HG02623 (cell line): ENCODE results near the gene IMMP2L.
"Not testable (repeated sequence)": the region's sequence is repeated elsewhere in the genome, so short reads cannot be mapped to it uniquely, and the experiment has no call there.

ENCODE experiments used
- ATAC-seq: cut with Tn5 transposase; IDR thresholded peaks from one replicate; pipeline ENCODE4 v1.9.1; 2021; ENCODE audit warnings: moderate library complexity; ENCODE audit not compliant: unreplicated experiment

Gene IMMP2L

DNA sequence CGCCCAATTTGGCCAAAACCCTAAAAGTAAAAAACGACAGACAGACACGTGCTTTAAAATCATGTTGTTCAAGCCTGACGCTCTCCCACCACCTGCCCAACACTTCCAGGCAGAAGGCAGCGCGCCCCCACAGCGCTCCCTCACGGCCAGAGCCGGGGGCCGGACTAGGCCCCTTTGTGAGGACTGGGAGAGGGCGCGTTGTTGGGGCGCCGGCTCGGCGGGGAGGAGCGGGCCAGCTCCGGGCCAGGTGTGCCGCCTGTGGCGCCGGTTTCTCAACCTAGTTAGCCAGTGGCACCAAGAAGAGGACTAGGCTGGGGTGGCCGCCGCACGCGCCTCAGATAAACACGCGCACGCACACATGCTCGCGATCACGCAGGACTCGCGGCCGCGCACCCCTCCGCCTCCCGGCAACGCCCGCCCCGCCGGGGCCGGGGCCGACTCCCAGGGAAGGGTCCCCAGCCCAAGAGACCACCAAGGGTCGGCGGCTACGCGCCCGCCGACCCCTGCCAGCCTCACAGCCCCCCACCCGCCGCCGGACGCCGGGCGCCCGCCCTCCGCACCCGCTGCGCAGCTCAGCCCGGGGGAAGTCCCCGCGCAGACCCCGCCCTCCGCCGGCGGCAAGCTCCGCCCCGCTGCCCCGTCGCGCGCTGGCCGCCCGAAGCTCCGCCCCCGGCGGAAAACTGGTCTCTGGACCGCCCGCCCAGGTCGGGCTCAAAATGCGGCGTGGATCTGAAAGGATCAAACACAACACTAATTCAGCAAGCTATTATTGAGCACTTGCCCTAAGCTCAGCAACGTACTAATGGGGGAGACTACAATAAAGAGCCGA lies at the start of gene IMMP2L:
Gene IMMP2L (minus strand): TSS at position 589 of the 829 bp plus-strand sequence.
- peak; percentile 69 for ATAC-seq

DNA sequence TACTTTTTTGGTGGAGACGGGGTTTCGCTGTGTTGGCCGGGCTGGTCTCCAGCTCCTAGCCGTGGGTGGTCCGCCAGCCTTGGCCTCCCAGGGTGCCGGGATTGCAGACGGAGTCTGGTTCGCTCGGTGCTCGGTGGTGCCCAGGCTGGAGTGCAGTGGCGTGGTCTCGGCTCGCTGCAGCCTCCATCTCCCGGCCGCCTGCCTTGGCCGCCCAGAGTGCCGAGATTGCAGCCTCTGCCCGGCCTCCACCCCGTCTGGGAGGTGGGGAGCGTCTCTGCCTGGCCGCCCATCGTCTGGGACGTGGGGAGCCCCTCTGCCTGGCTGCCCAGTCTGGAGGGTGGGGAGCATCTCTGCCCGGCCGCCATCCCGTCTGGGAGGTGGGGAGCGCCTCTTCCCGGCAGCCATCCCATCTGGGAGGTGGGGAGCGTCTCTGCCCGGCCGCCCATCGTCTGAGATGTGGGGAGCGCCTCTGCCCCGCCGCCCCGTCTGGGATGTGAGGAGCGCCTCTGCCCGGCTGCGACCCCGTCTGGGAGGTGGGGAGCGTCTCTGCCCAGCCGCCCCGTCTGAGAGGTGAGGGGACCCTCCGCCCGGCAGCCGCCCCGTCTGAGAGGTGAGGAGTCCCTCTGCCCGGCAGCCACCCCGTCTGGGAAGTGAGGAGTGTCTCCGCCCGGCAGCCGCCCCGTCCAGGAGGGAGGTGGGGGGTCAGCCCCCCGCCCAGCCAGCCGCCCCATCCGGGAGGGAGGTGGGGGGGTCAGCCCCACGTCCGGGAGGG lies 47.4 kb upstream of the IMMP2L start:
- not testable (repeated sequence) for ATAC-seq

DNA sequence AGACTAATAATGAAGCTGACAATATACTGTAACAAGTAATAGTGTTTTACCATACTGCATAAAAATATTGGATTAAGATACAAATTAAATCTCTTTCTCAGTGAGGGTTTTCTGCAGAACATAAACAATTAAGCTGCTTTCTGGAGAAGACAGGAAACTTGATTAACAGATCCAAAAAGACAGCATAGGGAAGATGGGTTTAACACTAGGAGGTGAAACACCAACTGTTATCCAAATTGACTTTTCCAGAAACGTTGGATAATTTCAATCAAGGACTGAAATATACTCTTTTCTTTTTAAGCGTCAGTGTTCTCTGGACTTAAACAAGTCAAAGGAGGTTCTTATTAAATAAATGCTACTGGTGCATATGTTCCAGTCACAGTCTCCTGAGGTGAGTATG lies 45.3 kb upstream of the IMMP2L start:
- ATAC-seq: no peak

DNA sequence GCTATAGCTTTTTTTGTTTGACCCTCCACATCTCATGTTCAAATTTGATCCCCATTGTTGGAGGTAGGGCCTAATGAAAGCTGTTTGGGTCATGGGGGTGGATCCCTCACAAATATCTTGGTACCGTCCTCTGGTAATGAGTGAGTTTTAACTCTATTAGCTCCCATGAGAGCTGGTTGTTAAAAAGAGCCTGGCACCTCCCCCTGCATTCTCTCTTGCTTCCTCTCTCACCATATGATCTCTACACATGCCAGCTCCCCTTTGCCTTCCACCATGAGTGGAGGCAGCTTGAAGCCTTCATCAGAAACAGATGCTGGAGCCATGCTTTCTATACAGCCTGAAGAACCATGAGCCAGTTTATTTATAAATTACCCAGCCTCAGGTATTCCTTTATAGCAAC lies 43.0 kb upstream of the IMMP2L start:
- ATAC-seq: no peak

DNA sequence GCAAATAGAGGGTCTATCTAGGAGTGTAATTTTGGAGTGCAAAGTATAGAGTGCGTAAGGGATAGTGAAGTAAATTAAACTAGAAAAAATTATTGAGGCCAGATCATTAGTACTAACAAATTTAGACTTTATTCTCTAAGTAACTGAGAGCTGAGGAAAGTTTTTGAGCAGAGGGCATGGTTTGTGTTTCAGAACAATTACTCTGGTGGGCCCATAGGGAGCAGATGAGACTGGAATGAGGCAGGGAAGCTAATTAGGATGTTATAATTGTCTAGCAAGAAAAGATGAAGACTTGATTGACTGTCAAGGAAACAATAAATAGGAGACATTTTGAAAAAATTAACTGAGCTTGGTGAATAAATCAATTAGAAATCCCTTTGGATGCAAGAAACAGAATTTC lies 37.8 kb upstream of the IMMP2L start:
- no peak for ATAC-seq

DNA sequence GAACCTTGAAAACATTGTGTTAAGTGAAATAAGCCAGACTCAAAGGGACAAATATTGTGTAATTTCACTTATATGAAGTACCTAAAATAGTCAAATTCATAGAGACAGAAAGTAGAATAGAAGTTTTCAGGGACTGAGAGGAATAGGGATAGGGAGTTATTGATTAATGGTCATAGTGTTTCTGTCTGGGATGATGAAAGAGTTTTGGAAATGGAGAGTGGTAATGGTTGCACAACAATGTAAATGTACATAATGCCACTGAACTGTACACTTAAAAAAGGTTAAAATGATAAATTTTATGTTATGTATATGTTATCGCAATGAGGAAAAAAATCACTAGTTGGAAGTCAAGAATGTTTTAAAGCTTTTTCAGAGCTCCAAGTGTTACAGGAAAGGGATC lies 33.5 kb upstream of the IMMP2L start:
- ATAC-seq: no peak

DNA sequence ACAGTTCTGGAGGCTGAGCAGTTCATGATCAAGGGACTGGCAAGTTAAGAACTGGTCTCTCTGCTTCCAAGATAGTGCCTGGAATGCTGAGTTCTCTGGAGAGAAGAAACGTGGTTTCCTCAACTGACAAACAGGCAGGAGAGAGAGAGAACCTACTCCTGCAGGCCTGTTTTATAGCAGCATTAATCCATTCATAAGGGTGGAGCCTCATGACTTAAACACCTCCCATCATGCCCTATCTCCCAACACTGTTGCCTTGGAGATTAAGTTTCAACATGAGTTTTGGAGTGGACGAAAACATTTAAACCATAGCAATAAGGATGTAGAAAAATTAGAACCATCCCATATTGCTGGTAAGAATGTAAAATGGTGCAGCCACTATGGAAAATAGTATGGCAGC lies 32.3 kb upstream of the IMMP2L start:
- ATAC-seq: no peak

DNA sequence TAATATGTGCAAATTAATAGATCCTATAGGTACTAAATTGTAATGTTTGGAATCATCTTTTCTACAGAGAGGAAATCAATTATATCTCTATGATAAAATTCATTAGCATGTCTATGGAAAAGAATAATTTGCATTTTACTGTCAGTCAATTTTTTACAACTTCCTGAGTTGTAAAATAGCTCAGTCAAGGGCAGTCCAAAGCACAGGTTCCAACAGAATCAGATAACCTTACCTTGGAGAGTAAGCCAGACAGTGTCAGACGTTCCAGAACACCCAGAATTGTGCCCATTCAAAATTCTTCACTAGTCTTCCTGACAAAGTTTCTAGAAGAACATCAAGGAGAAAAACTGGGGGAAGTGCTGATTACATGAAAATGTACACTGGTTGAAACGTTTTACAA lies 31.1 kb upstream of the IMMP2L start:
- no peak for ATAC-seq

DNA sequence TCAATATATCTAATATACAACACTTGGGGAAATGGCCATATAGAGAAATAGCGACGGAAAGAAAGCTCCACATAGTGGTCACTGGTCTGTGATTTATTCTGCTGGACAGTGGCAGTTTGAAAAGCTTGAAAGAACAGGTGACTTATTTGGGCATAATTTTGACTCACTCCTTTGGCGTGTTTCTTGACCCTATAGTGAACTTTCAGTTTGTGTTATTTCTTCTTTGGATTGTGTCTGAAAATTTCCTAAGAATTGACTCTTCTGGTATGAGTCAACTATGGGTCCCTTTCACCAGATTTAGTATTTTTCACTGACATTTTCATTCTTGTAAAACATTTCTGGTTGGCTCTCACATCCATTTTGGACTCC lies 25.8 kb upstream of the IMMP2L start:
- ATAC-seq: no peak

DNA sequence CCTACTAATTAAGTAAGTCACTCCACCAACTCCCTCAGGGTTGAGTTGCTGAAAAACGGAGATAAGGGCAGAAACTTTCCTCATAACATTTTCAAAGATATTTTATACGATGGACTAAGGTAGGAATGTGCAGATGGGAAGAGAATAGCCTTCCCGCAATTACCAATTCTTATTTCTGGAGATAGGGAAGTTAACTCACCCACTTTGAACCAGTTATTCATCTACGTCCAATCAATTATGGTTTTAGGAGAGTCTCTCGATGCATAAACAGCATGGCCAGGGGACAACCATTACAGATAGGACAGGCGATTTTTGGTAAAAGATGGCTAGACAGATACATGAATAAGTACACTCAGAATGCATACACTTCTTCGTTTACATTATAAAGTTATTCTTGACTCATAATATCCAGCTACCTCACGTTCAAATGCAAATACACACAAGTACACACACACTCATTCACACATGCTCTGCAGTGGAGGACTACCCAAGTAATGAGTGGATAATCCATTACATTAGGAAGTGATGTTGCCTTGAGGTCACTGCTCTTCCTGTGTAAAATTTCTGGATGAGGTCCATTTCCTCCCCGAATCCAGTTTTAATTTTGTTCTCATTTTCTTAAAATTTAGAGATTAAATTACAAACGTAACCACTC lies 25.2 kb upstream of the IMMP2L start:
- ATAC-seq: no peak

DNA sequence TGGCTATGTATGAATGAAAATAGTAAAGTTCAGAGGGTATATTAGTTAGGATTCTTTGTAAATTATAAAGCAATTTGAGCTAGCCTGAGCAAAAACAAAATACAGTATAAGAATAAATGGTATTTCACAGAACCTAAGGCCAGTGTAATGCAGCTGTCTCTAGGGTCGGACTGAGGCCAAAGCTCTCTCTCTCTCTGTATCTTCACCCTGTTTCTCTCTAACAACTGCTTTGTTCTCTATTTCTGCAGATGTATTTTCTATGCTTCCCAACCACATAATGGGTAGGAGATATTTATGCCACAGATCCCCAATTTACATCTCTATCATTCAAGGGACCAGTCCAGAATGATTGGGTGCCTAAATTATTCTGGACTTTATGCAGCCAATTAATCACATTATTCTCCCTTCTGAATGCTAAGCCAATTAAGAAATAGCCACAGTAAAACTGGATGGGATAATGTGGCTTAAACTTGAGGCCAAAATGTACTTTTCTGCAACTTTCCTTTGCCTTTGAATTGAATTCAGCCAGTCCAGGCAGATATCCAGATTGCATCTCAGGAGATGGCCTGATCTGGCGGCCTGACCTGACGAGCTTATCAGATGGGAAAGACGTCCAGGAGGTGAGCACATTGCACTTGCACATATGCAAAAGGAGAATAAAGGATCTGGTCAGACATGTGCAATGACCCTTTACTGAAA lies 24.6 kb upstream of the IMMP2L start:
- no peak for ATAC-seq

DNA sequence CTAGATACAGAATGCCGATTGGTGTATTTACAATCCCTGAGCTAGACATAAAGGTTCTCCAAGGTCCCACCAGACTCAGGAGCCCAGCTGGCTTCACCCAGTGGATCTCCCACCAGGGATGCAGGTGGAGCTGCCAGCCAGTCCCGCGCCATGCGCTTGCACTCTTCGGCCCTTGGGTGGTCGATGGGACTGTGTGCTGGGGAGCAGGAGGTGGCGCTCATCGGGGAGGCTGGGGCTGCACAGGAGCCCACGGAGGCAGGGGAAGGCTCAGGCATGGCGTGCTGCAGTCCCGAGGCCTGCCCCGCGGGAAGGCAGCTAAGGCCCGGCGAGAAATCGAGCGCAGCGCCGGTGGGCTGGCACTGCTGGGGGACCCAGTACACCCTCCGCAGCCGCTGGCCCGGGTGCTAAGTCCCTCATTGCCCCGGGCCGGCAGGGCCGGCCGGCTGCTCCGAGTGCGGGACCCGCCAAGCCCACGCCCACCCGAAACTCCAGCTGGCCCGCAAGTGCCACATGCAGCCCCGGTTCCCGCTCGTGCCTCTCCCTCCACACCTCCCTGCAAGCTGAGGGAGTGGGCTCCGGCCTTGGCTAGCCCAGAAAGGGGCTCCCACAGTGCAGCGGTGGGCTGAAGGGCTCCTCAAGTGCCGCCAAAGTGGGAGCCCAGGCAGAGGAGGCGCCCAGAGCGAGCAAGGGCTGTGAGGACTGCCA lies 19.6 kb upstream of the IMMP2L start:
- not testable (repeated sequence) for ATAC-seq

DNA sequence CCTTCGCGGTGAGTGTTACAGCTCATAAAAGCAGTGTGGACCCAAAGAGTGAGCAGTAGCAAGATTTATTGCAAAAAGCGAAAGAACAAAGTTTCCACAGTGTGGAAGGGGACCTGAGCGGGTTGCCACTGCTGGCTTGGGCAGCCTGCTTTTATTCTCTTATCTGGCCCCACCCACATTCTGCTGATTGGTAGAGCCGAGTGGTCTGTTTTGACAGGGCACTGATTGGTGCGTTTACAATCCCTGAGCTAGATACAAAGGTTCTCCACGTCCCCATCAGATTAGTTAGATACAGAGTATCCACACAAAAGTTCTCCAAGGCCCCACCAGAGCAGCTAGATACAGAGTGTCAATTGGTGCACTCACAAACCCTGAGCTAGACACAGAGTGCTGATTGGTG lies 18.9 kb upstream of the IMMP2L start:
- ATAC-seq: not testable (repeated sequence)

DNA sequence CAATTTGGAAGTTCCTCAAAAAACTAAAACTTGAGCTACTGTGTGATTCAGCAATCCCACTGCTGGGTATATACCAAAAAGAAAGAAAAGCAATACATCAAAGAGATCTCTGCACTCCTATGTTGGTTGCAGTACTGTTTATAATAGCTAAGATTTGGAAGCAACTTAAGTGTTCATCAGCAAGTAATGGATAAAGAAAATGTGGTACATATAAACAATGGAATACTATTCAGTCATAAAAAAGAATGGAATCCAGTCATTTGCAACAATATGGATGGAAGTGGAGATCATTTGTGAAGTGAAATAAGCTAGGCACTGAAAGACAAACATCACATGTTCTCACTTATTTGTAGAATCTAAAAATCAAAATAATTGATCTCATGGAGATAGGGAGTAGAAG lies 16.5 kb upstream of the IMMP2L start:
- no peak for ATAC-seq

DNA sequence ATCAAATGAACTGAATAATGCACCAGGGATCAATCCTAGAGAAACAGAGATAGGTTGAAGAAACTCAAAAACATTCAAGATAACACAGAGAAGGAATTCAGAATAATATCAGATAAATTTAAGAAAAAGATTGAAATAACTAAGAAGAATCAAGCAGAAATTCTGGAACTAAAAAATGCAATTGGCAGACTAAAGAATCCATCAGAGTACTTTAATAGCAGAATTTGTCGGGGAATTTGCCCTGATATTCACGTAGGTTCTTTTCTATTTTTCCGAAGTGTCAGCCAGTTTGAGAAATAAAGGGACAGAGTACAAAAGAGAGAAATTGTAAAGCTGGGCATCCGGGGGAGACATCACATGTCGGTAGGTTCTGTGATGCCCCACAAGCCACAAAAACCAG lies 9.4 kb upstream of the IMMP2L start:
- no peak for ATAC-seq

DNA sequence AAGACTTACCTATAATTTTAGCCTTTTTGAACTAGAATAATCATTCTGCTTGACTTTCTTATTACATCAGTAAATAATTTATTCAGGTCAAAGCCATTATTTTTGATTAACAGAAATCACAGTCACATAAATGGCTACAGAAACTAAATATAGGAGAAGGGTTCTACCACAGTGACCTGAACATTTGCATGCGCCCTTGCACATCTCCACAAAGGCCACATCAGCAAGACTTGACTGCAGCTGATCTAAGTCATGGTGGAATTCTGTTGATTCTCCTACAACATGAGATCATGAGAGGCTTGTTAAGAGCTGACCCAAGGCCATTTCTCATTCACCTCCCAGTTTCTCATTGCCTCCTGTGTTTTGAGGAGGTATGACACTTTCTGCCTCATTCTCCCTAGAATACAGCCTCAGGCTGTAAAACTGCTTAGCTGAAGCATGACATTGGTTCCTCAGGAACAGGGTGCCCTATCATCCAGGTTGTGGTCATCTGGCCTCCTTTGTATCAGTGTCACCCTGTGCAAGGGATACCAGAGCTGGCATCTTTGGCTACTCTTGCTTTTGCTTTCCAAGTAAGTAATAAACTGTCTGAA lies 6.7 kb upstream of the IMMP2L start:
- peak; percentile 70 for ATAC-seq

DNA sequence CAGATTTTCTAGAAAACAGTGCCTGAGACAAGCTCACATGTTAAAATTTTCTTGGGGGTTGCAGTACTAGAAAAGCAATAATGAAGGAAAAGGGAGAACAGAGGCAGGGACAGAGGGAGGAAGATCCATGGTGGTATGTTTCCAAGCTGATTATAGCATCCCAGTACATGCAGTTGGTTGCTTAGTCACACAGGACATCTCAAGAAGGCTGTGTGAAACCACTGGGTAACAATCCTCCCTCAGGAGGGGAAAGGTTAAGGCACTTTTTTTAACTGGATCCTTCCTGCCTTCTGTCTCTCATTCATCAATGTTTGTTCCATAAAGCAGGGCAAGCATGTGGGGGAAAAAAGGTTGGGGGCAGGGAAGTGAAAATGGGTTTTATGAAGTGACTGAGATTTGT lies 6.1 kb upstream of the IMMP2L start:
- ATAC-seq: no peak

DNA sequence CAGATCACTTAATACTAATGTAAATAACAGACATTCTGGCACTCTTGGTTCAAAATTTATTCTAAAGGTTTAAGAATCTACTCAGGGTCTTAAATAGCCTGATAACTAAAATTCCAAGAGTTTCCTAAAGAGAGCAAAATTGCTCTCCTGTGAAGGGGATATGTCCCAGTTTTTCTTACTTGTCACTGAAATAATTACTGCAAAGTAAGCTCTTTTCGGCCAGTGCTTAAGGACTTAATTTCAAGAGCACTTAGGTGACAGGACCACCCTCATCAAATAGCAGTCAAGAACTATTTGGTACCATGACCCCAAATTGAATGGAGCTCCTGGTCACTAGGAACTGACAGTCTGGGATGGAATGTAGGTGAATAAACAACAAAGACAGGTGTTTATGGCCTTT lies 1.8 kb upstream of the IMMP2L start:
- ATAC-seq: no peak

DNA sequence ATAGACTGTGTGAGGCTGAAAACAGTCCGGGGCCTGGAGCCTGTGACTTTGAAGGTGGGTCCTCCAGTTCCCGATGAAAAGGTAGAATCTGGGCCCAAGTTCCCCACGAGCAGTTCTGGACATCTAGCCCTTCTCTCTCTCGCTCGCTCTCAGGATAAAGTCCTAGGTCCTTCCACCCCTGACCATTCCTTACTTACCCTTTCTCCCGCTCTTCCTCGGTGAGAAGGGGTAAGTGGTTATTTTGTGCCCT lies 713 bp downstream of the IMMP2L start:
- ATAC-seq: no peak

DNA sequence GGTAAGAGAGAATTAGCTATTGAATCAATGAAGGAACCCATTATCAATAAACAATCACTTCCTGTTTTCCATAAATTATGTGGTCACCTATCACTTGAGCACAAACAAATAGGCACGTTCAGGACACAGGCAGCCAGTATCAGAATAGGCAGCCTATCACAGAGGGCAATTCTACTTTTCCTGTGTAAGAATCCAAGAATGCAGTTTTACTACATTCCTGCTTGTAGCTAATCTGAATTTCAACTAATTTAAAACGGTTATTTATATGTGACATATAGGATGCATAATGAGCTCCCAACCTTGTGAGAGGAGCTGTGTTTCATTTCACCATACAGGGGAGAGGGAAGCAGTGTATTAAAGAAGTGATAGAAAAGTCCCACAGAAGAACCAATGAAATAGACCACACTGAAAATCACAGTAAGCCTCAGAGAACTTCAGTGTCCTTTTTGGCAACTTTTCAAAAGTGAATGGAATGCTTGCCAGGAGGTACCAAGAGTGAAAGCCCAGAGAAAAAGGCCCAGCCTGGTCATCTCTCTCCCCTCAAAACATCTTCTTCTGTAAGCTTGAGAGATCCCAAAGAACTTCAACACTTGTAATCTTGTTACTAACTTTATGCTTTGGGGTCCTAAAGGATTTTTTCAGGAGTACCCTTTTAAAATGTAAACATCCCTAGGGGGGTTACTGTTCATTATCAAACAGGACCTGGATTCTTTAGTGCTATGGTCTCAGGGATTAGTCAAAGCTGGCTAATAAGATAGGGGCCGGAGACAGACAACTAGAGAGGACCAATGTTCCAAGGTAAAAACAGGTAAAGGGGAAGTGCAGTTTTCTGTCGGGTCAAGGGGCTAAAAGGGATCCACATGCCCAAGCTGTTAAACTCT lies 1.3 kb downstream of the IMMP2L start:
- ATAC-seq: no peak
